ENCODE data around the gene CHAF1A. TPM values are rescaled to one million over a fixed set of nuclear protein-coding genes. Genes with fewer than 3 reads are reported as not detected.

CHAF1A gene
- total RNA-seq, 1 experiment from 2014 or later, result 161 TPM

DNA sequence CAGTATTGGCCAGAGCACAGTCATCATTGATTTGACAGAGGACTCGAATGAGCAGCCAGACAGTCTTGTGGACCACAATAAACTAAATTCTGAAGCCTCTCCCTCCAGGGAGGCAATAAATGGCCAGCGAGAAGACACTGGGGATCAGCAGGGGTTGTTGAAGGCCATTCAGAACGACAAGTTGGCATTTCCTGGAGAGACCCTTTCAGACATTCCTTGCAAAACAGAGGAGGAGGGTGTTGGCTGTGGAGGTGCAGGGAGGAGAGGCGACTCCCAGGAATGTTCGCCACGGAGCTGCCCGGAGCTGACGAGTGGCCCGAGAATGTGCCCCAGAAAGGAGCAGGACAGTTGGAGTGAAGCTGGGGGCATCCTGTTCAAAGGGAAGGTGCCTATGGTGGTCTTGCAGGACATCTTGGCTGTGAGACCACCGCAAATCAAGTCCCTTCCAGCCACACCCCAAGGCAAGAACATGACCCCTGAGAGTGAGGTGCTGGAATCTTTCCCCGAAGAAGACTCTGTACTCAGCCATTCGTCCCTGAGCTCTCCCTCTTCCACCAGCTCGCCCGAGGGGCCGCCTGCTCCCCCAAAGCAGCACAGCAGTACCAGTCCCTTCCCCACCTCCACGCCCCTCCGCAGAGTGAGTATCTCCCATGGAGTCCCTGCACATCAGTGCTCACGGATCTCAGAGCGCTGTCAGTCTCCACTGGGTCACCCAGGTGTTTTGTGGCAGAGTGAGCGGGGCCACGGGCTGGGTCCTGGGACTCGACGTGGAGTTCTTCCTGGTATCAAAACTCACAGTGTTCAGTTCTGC lies 6.9 kb downstream of the CHAF1A start (continued):
- TF ChIP-seq, protein P1, sequence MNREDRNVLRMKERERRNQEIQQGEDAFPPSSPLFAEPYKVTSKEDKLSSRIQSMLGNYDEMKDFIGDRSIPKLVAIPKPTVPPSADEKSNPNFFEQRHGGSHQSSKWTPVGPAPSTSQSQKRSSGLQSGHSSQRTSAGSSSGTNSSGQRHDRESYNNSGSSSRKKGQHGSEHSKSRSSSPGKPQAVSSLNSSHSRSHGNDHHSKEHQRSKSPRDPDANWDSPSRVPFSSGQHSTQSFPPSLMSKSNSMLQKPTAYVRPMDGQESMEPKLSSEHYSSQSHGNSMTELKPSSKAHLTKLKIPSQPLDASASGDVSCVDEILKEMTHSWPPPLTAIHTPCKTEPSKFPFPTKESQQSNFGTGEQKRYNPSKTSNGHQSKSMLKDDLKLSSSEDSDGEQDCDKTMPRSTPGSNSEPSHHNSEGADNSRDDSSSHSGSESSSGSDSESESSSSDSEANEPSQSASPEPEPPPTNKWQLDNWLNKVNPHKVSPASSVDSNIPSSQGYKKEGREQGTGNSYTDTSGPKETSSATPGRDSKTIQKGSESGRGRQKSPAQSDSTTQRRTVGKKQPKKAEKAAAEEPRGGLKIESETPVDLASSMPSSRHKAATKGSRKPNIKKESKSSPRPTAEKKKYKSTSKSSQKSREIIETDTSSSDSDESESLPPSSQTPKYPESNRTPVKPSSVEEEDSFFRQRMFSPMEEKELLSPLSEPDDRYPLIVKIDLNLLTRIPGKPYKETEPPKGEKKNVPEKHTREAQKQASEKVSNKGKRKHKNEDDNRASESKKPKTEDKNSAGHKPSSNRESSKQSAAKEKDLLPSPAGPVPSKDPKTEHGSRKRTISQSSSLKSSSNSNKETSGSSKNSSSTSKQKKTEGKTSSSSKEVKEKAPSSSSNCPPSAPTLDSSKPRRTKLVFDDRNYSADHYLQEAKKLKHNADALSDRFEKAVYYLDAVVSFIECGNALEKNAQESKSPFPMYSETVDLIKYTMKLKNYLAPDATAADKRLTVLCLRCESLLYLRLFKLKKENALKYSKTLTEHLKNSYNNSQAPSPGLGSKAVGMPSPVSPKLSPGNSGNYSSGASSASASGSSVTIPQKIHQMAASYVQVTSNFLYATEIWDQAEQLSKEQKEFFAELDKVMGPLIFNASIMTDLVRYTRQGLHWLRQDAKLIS (CRISPR knock-in tag; IDR thresholded peaks at IDR 0.05; ENCODE audit: borderline replicate concordance), result no peak
- TF ChIP-seq PRRX2 (CRISPR knock-in tag; IDR thresholded peaks at IDR 0.05) (0 out of 2 replicates have a peak, but pooled peaks have one; percentile 7), ZNF138 (CRISPR knock-in tag; conservative IDR thresholded peaks at IDR 0.05) (no peak), CTCF (IDR thresholded peaks at IDR 0.05) (no peak), TEAD1 (CRISPR knock-in tag; IDR thresholded peaks at IDR 0.05) (peak; percentile 97), SP1 (CRISPR knock-in tag; conservative IDR thresholded peaks at IDR 0.05) (no peak), NFE2L1 (CRISPR knock-in tag; IDR thresholded peaks at IDR 0.05) (0 out of 2 replicates have a peak, but pooled peaks have one; percentile 56), ZBTB21 (CRISPR knock-in tag; IDR thresholded peaks at IDR 0.05; ENCODE audit: borderline replicate concordance) (no peak), SMAD4 (CRISPR knock-in tag; IDR thresholded peaks at IDR 0.05) (no peak), NFATC4 (CRISPR knock-in tag; IDR thresholded peaks at IDR 0.05) (0 out of 2 replicates have a peak, but pooled peaks have one; percentile 46), MYBL2 (CRISPR knock-in tag; IDR thresholded peaks at IDR 0.05) (no peak), GTF2I (CRISPR knock-in tag; conservative IDR thresholded peaks at IDR 0.05) (no peak), ZNF671 (CRISPR knock-in tag; IDR thresholded peaks at IDR 0.05) (0 out of 2 replicates have a peak, but pooled peaks have one; percentile 30), FOXP4 (CRISPR knock-in tag; IDR thresholded peaks at IDR 0.05) (peak; percentile 73; the same call in 1 of the 2 replicates), EMX1 (CRISPR knock-in tag; IDR thresholded peaks at IDR 0.05) (no peak), MXD4 (CRISPR knock-in tag; IDR thresholded peaks at IDR 0.05; ENCODE audit: borderline replicate concordance) (no peak), CDX4 (CRISPR knock-in tag; IDR thresholded peaks at IDR 0.05; ENCODE audit: borderline replicate concordance) (no peak), RELA (CRISPR knock-in tag; IDR thresholded peaks at IDR 0.05; ENCODE audit: borderline replicate concordance) (no peak), TEAD4 (CRISPR knock-in tag; IDR thresholded peaks at IDR 0.05) (peak; percentile 66; the same call in 1 of the 2 replicates)
- TF ChIP-seq, protein P2, sequence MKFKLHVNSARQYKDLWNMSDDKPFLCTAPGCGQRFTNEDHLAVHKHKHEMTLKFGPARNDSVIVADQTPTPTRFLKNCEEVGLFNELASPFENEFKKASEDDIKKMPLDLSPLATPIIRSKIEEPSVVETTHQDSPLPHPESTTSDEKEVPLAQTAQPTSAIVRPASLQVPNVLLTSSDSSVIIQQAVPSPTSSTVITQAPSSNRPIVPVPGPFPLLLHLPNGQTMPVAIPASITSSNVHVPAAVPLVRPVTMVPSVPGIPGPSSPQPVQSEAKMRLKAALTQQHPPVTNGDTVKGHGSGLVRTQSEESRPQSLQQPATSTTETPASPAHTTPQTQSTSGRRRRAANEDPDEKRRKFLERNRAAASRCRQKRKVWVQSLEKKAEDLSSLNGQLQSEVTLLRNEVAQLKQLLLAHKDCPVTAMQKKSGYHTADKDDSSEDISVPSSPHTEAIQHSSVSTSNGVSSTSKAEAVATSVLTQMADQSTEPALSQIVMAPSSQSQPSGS (CRISPR knock-in tag; IDR thresholded peaks at IDR 0.05; ENCODE audit: borderline replicate concordance, low read depth), result no peak
- TF ChIP-seq, protein P3, sequence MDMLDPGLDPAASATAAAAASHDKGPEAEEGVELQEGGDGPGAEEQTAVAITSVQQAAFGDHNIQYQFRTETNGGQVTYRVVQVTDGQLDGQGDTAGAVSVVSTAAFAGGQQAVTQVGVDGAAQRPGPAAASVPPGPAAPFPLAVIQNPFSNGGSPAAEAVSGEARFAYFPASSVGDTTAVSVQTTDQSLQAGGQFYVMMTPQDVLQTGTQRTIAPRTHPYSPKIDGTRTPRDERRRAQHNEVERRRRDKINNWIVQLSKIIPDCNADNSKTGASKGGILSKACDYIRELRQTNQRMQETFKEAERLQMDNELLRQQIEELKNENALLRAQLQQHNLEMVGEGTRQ (CRISPR knock-in tag; IDR thresholded peaks at IDR 0.05), result no peak
- TF ChIP-seq, protein P4, sequence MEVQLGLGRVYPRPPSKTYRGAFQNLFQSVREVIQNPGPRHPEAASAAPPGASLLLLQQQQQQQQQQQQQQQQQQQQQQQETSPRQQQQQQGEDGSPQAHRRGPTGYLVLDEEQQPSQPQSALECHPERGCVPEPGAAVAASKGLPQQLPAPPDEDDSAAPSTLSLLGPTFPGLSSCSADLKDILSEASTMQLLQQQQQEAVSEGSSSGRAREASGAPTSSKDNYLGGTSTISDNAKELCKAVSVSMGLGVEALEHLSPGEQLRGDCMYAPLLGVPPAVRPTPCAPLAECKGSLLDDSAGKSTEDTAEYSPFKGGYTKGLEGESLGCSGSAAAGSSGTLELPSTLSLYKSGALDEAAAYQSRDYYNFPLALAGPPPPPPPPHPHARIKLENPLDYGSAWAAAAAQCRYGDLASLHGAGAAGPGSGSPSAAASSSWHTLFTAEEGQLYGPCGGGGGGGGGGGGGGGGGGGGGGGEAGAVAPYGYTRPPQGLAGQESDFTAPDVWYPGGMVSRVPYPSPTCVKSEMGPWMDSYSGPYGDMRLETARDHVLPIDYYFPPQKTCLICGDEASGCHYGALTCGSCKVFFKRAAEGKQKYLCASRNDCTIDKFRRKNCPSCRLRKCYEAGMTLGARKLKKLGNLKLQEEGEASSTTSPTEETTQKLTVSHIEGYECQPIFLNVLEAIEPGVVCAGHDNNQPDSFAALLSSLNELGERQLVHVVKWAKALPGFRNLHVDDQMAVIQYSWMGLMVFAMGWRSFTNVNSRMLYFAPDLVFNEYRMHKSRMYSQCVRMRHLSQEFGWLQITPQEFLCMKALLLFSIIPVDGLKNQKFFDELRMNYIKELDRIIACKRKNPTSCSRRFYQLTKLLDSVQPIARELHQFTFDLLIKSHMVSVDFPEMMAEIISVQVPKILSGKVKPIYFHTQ (CRISPR knock-in tag; IDR thresholded peaks at IDR 0.05), result peak; percentile 74; the same call in 1 of the 2 replicates
- TF ChIP-seq, protein P5, sequence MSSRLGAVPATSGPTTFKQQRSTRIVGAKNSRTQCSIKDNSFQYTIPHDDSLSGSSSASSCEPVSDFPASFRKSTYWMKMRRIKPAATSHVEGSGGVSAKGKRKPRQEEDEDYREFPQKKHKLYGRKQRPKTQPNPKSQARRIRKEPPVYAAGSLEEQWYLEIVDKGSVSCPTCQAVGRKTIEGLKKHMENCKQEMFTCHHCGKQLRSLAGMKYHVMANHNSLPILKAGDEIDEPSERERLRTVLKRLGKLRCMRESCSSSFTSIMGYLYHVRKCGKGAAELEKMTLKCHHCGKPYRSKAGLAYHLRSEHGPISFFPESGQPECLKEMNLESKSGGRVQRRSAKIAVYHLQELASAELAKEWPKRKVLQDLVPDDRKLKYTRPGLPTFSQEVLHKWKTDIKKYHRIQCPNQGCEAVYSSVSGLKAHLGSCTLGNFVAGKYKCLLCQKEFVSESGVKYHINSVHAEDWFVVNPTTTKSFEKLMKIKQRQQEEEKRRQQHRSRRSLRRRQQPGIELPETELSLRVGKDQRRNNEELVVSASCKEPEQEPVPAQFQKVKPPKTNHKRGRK (CRISPR knock-in tag; IDR thresholded peaks at IDR 0.05; ENCODE audit: borderline replicate concordance), result no peak
